HEK293 (cell line): ENCODE data around the gene HCAR2.

Experiments used
- PATZ1 ChIP-seq: fragments of 450-650 bp; formaldehyde crosslinking; IDR thresholded peaks from 2 replicates; pipeline ENCODE4 v1.5.1; 2016; ENCODE audit warnings: missing biosample characterization, missing genetic modification characterization
- ZNF24 ChIP-seq: fragments of 450-650 bp; formaldehyde crosslinking; IDR thresholded peaks from 2 replicates; pipeline ENCODE4 v1.5.1; 2016; ENCODE audit warnings: missing biosample characterization, missing genetic modification characterization
- ZNF274 ChIP-seq, 2 experiments: fragments of 200-500 bp in 1 of 2; fragments of 450-650 bp in 1 of 2; sonication (Bioruptor generic) in 1 of 2; formaldehyde crosslinking in 1 of 2; IDR thresholded peaks; 2 replicates each; pipeline versions ENCODE4 v1.5.1 to v1.6.1; 2014 to 2016; ENCODE audit warnings: borderline replicate concordance in 1 of 2, inconsistent platforms in 1 of 2, low read length in 1 of 2, missing biosample characterization in 1 of 2, missing genetic modification characterization in 1 of 2
- ZNF777 ChIP-seq: fragments of 450-650 bp; formaldehyde crosslinking; IDR thresholded peaks from 2 replicates; pipeline ENCODE4 v1.5.1; 2017; ENCODE audit warnings: missing biosample characterization, missing genetic modification characterization, borderline replicate concordance

GRCh38 chr12:122726080-122726558, 23.0 kb upstream of the HCAR2 start:
- TF ChIP-seq ZNF24 (tag by site-specific recombination), result no peak
- TF ChIP-seq ZNF274 (IDR thresholded peaks at IDR 0.05; ENCODE audit: low read length), result no peak
- no peak for TF ChIP-seq ZNF274 (tag by site-specific recombination; IDR thresholded peaks at IDR 0.05; ENCODE audit: borderline replicate concordance)
- no peak for TF ChIP-seq PATZ1
- no peak for TF ChIP-seq ZNF777 (tag by site-specific recombination)
